D721Med (cell line): ENCODE data around the gene TFF1.

ENCODE experiments used
- DNase-seq: peaks from one replicate; pipeline ENCODE4 v3.0.0; 2011; ENCODE audit warnings: low spot score; ENCODE audit not compliant: insufficient read length
- FAIRE-seq: peaks from 2 replicates; lab custom pipeline; 2011; peaks lifted over from hg19 to GRCh38; lab: Jason Lieb, UNC
- CTCF ChIP-seq: IDR thresholded peaks from 2 replicates; pipeline ENCODE4 v1.5.1; 2012; ENCODE audit warnings: mild to moderate bottlenecking, control low read depth; ENCODE audit not compliant: insufficient read depth; ENCODE audit errors: missing control alignments

TFF1 gene

GRCh38 chr21:42331660-42332059, 34.7 kb downstream of the TFF1 start:
- FAIRE-seq (no peak), DNase-seq (no peak)
- TF ChIP-seq CTCF: no peak

GRCh38 chr21:42330380-42331371, 35.7 kb downstream of the TFF1 start:
- no peak for TF ChIP-seq CTCF
- no peak for FAIRE-seq
- no peak for DNase-seq

GRCh38 chr21:42324896-42325295, 41.4 kb downstream of the TFF1 start:
- FAIRE-seq (no peak), DNase-seq (no peak)
- TF ChIP-seq CTCF: no peak

- DNase-seq (no peak), FAIRE-seq (no peak)
- TF ChIP-seq CTCF: no peak
These were observed 44.5 kb downstream of the TFF1 start for GRCh38 chr21:42321845-42322244.

GRCh38 chr21:42321231-42321630, 45.1 kb downstream of the TFF1 start:
- no peak for FAIRE-seq
- no peak for TF ChIP-seq CTCF

GRCh38 chr21:42320791-42321190, 45.5 kb downstream of the TFF1 start:
- no peak for TF ChIP-seq CTCF
- DNase-seq (no peak), FAIRE-seq (no peak)

More at GRCh38 chr21:42321231-42321630, 45.1 kb downstream of the TFF1 start:
- DNase-seq: no peak
